Breast epithelium (tissue), 4 donors: Measurements from ENCODE around the gene PRKCE. TPM values are rescaled to one million over a fixed set of nuclear protein-coding genes. Genes with fewer than 3 reads are reported as not detected.
A peak's percentile ranks its signal among the peaks of the same experiment; 100 is the strongest.
"Not testable (repeated sequence)": the region's sequence is repeated elsewhere in the genome, so short reads cannot be mapped to it uniquely, and the experiment has no call there.

Experiments
- DNase-seq, 2 donors: peaks; one replicate each; pipeline ENCODE4 v3.0.0-alpha.2; 2019; ENCODE audit warnings: low spot score in 2 of 2
- H3K27ac ChIP-seq, 2 donors: fragments of 200-600 bp; sonication (generic) in 1 of 2; one replicate each; pipeline ENCODE4 v1.5.1; 2016 to 2019; ENCODE audit warnings: mild to moderate bottlenecking in 1 of 2
- H3K27me3 ChIP-seq, 2 donors: fragments of 200-600 bp; sonication (generic) in 1 of 2; one replicate each; pipeline versions ENCODE4 v1.5.1 to v1.6.0; 2017 to 2019; ENCODE audit warnings: control low read depth in 1 of 2, mild to moderate bottlenecking in 1 of 2
- H3K36me3 ChIP-seq: fragments of 200-600 bp; one replicate; pipeline ENCODE4 v1.5.1; 2019
- H3K4me1 ChIP-seq, 2 donors: fragments of 200-600 bp; sonication (generic); one replicate each; pipeline ENCODE4 v1.5.1; 2016 to 2019; ENCODE audit warnings: control low read depth in 1 of 2
- H3K4me3 ChIP-seq, 3 donors: fragments of 200-600 bp; sonication (generic); 1 replicate in 2 of 3; 2 replicates in 1 of 3; pipeline ENCODE4 v1.5.1; 2016 to 2019; ENCODE audit warnings: mild to moderate bottlenecking in 3 of 3, moderate library complexity in 2 of 3
- H3K9me3 ChIP-seq, 2 donors: fragments of 200-600 bp; sonication (generic) in 1 of 2; one replicate each; pipeline ENCODE4 v1.5.1; 2016 to 2019; ENCODE audit warnings: control low read depth in 1 of 2
- CTCF ChIP-seq, 3 donors: fragments of 450-650 bp; IDR thresholded peaks; one replicate each; pipeline ENCODE4 v1.5.1; 2016 to 2017; ENCODE audit warnings: antibody characterized with exemption in 3 of 3, mild to moderate bottlenecking in 3 of 3, moderate library complexity in 3 of 3
- POLR2A ChIP-seq: fragments of 450-650 bp; IDR thresholded peaks from one replicate; pipeline ENCODE4 v1.6.1; 2016; ENCODE audit warnings: antibody characterized with exemption, mild to moderate bottlenecking, moderate library complexity
- POLR2AphosphoS5 ChIP-seq, 3 donors: sonication (generic); formaldehyde crosslinking; IDR thresholded peaks; one replicate each; pipeline ENCODE4 v1.6.1; 2017; ENCODE audit warnings: antibody characterized with exemption in 3 of 3
- intact Hi-C: fragments of 100-400 bp; cut with DNase I; formaldehyde crosslinking; loops from one replicate; pipeline ENCODE4 v1.15.1; 2023; ENCODE audit warnings: low total_unique reads
- total RNA-seq, 3 donors: library from RNA; depleted of rRNA; stranded (reverse); fragments of >200 nt; gene quantifications; one replicate each; pipeline ENCODE4 v1.1.0, GENCODE V29; 2016

PRKCE gene
- total RNA-seq, 3 donors from 2014 or later = 20.6 to 34.0 (median 23.6) TPM

GRCh38 chr2:45714679-45715078 is 63.2 kb downstream of the PRKCE start:
- Histone ChIP-seq H3K27ac (peak overlapping the region; percentile 44 to 46), H3K4me1 (no peaks in the 10 kb centered on the region), H3K27me3 (no peaks in the 10 kb centered on the region), H3K9me3 (no peaks in the 10 kb centered on the region), H3K36me3 (no peaks in the 10 kb centered on the region), H3K4me3 (no peak overlapping the region)
- intact Hi-C loops = loop anchor here (2.0 kb wide), 1 partner anchor 60 kb away; no protein-coding TSS in a partner anchor
- peak in 1 of 2 donors; percentile 80 for DNase-seq
- peak in 2 of 3 donors; percentile 37 to 40 for TF ChIP-seq POLR2AphosphoS5 (IDR thresholded peaks at IDR 0.05)
- TF ChIP-seq CTCF (IDR thresholded peaks at IDR 0.05) = no peak
- no peak for TF ChIP-seq POLR2A

- H3K4me1 ChIP-seq = no peaks in the 10 kb centered on the region
- H3K27me3 ChIP-seq = no peaks in the 10 kb centered on the region
- intact Hi-C loops = loop anchor here (2.0 kb wide), 1 partner anchor 61 kb away; no protein-coding TSS in a partner anchor
- H3K9me3 ChIP-seq = no peaks in the 10 kb centered on the region
- H3K27ac ChIP-seq = peak overlapping the region in 1 of 2 donors; percentile 30
- no peaks in the 10 kb centered on the region for H3K36me3 ChIP-seq
- DNase-seq = no peak
- no peak for TF ChIP-seq POLR2A
- no peak for TF ChIP-seq POLR2AphosphoS5 (IDR thresholded peaks at IDR 0.05)
- TF ChIP-seq CTCF (IDR thresholded peaks at IDR 0.05) = no peak
- no peak overlapping the region for H3K4me3 ChIP-seq
Measured at GRCh38 chr2:45715601-45716379, 64.3 kb downstream of the PRKCE start.

- H3K4me3 ChIP-seq, H3K4me1 ChIP-seq, H3K27me3 ChIP-seq, H3K9me3 ChIP-seq, H3K27ac ChIP-seq, DNase-seq, intact Hi-C loops, H3K36me3 ChIP-seq: not testable (repeated sequence)
Measured at GRCh38 chr2:45716432-45716831, 65.0 kb downstream of the PRKCE start.

DNA sequence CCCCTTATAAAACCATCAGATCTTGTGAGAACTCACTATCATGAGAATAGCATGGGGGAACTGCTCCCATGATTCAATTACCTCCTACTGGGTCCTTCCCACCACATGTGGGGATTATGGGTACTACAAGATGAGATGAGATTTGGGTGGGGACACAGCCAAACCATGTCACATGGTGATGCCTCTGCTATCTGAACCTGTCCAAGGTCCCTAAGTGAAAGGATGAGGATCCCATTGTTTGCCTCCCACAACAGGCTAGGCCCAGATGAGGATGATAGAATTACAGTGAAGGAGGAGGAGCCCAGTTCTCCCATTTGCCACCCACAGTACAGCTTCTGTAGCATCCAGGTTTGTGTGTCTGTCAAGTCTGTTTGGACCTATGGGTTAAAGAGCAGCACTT is 65.4 kb downstream of the PRKCE start:
- intact Hi-C loops = no loop called here

DNA sequence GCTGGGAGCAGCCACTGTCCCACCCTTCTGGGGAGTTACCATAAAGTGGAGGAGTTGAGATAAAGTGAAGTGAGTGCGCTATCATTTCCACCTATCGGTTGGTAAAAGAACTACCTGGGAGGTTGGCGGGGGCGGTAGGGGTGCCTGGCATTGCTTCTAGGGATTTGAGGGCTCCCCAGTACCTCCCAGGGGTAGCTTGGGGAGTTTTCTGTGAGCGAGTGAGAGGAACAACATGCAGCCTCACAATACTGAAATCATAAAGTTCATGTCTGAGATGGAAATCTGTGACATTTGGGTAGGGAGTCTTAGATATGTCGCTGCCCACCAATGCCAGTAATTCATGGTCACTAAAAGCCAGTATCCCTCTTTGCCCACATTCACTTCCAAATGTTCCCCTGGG is 68.7 kb downstream of the PRKCE start:
- no peaks in the 10 kb centered on the region for H3K27me3 ChIP-seq
- H3K27ac ChIP-seq = no peak overlapping the region
- no peak for DNase-seq
- intact Hi-C loops = no loop called here
- TF ChIP-seq CTCF (IDR thresholded peaks at IDR 0.05) (no peak), POLR2A (no peak), POLR2AphosphoS5 (IDR thresholded peaks at IDR 0.05) (no peak)
- no peaks in the 10 kb centered on the region for H3K36me3 ChIP-seq
- H3K4me3 ChIP-seq = no peak overlapping the region
- no peaks in the 10 kb centered on the region for H3K9me3 ChIP-seq
- no peaks in the 10 kb centered on the region for H3K4me1 ChIP-seq

More for the DNA sequence above, 65.4 kb downstream of the PRKCE start:
- H3K36me3 ChIP-seq = no peaks in the 10 kb centered on the region
- no peak overlapping the region for H3K4me3 ChIP-seq
- TF ChIP-seq POLR2AphosphoS5 (IDR thresholded peaks at IDR 0.05) (no peak), POLR2A (no peak), CTCF (IDR thresholded peaks at IDR 0.05) (no peak)
- DNase-seq = no peak
- no peaks in the 10 kb centered on the region for H3K27me3 ChIP-seq
- no peaks in the 10 kb centered on the region for H3K9me3 ChIP-seq
- no peaks in the 10 kb centered on the region for H3K4me1 ChIP-seq
- H3K27ac ChIP-seq = no peak overlapping the region
